ENCODE results near the gene MYO18B. TPM values are rescaled to one million over a fixed set of nuclear protein-coding genes. Genes with fewer than 3 reads are reported as not detected.

Gene MYO18B
- polyA plus RNA-seq, 3 donors = not detected

DNA sequence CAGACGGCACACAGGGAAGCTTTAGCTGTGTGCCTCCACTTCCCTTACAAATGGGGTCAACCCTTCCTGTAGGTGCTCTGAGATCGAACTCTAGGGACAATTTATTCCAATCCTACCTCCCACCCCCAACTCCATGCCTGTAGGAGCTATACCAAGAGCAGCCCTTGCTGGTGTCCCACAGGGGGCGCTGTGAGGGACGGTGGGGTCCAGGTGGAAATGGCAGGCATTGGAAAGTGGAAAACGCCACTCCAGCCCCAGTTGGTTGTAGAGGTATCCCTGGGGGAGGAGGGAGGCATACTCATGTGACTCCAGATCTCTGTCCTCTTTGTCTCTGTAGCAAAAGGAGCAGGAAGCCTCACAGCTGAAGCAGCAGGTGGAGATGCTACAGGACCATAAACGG is 161.3 kb downstream of the MYO18B start:
- no peaks in the 10 kb centered on the region for H3K4me1 ChIP-seq (ENCODE audit: control insufficient read depth in 1 of 2, insufficient read depth in 2 of 2, low read length in 2 of 2)
- no peaks in the 10 kb centered on the region for H3K36me3 ChIP-seq (replicated peaks in 1 of 2; ENCODE audit: control insufficient read depth in 1 of 2, insufficient read depth in 2 of 2, low read length in 2 of 2)
- no peaks in the 10 kb centered on the region for H3K79me2 ChIP-seq (ENCODE audit: insufficient read depth, low read length)
- H3K27me3 ChIP-seq (ENCODE audit: control insufficient read depth in 2 of 2, insufficient read depth in 2 of 2, low read length in 2 of 2) = no peaks in the 10 kb centered on the region
- H3K4me3 ChIP-seq (replicated peaks in 1 of 3; ENCODE audit: low read depth in 2 of 3, low read length in 3 of 3) = no peak overlapping the region
- Mint-ChIP-seq H3K4me3 (no peak overlapping the region), H3K27me3 (ENCODE audit: low read depth in 3 of 3) (peaks cover 2 to 14% (median 6%) of the 10 kb centered on the region in 3 donors), H3K36me3 (no peaks in the 10 kb centered on the region), H3K4me1 (no peaks in the 10 kb centered on the region), H3K27ac (peak overlapping the region in 1 of 7 donors; percentile 81), H3K9me3 (peaks cover 0 to 12% (median 4%) of the 10 kb centered on the region in 7 donors)
- H2AFZ ChIP-seq (ENCODE audit: insufficient read depth, low read depth, low read length, poor library complexity, severe bottlenecking) = no peak overlapping the region
- H3K9ac ChIP-seq (ENCODE audit: insufficient read depth, low read length, poor library complexity, severe bottlenecking) = no peak overlapping the region
- intact Hi-C loops (cut with micrococcal nuclease) = no loop called here
- H4K20me1 ChIP-seq (ENCODE audit: insufficient read depth, low read length) = no peaks in the 10 kb centered on the region
- TF ChIP-seq, protein P1, sequence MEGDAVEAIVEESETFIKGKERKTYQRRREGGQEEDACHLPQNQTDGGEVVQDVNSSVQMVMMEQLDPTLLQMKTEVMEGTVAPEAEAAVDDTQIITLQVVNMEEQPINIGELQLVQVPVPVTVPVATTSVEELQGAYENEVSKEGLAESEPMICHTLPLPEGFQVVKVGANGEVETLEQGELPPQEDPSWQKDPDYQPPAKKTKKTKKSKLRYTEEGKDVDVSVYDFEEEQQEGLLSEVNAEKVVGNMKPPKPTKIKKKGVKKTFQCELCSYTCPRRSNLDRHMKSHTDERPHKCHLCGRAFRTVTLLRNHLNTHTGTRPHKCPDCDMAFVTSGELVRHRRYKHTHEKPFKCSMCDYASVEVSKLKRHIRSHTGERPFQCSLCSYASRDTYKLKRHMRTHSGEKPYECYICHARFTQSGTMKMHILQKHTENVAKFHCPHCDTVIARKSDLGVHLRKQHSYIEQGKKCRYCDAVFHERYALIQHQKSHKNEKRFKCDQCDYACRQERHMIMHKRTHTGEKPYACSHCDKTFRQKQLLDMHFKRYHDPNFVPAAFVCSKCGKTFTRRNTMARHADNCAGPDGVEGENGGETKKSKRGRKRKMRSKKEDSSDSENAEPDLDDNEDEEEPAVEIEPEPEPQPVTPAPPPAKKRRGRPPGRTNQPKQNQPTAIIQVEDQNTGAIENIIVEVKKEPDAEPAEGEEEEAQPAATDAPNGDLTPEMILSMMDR (IDR thresholded peaks at IDR 0.05) = peak; percentile 30
- peaks cover 0 to 4% of the 10 kb centered on the region in 2 donors for H3K9me3 ChIP-seq (replicated peaks in 1 of 2; ENCODE audit: control insufficient read depth in 1 of 2, insufficient read depth in 1 of 2, low read length in 2 of 2)
- no peak overlapping the region for H3K4me2 ChIP-seq (replicated peaks; ENCODE audit: extremely low read depth, low read length, poor library complexity, severe bottlenecking)
- no peak overlapping the region for H3K27ac ChIP-seq (ENCODE audit: low read depth in 1 of 2, low read length in 2 of 2)
- WGBS (ENCODE audit: insufficient coverage) = 55% methylated on average over 6 of the region's 6 CpGs
- no peak for DNase-seq

DNA sequence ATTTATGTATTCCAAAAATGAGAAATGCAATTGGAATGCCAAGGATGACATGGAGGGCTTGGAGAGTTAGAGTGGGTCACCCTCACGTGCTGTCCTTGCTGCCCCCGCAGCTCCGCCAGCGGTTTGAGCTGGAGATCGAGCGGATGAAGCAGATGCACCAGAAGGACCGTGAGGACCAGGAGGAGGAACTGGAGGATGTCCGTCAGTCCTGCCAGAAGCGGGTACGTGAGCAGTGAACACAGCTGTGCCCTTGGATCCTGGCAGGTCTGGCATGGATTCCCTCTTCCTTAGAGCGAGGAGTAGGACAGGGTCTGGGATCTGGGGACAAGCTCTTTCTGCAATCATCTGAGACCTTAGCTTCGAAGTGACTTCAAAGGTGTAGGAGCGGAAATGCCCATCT is 166.2 kb downstream of the MYO18B start:
- no peak overlapping the region for H3K4me2 ChIP-seq (replicated peaks; ENCODE audit: extremely low read depth, low read length, poor library complexity, severe bottlenecking)
- TF ChIP-seq, protein P1 (IDR thresholded peaks at IDR 0.05) = no peak
- H3K27me3 ChIP-seq (ENCODE audit: control insufficient read depth in 2 of 2, insufficient read depth in 2 of 2, low read length in 2 of 2) = no peaks in the 10 kb centered on the region
- no peak overlapping the region for H3K4me3 ChIP-seq (replicated peaks in 1 of 3; ENCODE audit: low read depth in 2 of 3, low read length in 3 of 3)
- no peaks in the 10 kb centered on the region for H4K20me1 ChIP-seq (ENCODE audit: insufficient read depth, low read length)
- Mint-ChIP-seq H3K27ac (no peak overlapping the region), H3K36me3 (no peaks in the 10 kb centered on the region), H3K9me3 (peaks cover 0 to 13% (median 4%) of the 10 kb centered on the region in 7 donors), H3K4me1 (no peaks in the 10 kb centered on the region), H3K27me3 (ENCODE audit: low read depth in 3 of 3) (peaks cover 0 to 24% (median 5%) of the 10 kb centered on the region in 3 donors), H3K4me3 (no peak overlapping the region)
- DNase-seq = no peak
- intact Hi-C loops (cut with micrococcal nuclease) = no loop called here
- peaks cover 0 to 4% of the 10 kb centered on the region in 2 donors for H3K9me3 ChIP-seq (replicated peaks in 1 of 2; ENCODE audit: control insufficient read depth in 1 of 2, insufficient read depth in 1 of 2, low read length in 2 of 2)
- no peaks in the 10 kb centered on the region for H3K79me2 ChIP-seq (ENCODE audit: insufficient read depth, low read length)
- no peaks in the 10 kb centered on the region for H3K4me1 ChIP-seq (ENCODE audit: control insufficient read depth in 1 of 2, insufficient read depth in 2 of 2, low read length in 2 of 2)
- H2AFZ ChIP-seq (ENCODE audit: insufficient read depth, low read depth, low read length, poor library complexity, severe bottlenecking) = no peak overlapping the region
- H3K9ac ChIP-seq (ENCODE audit: insufficient read depth, low read length, poor library complexity, severe bottlenecking) = no peak overlapping the region
- no peak overlapping the region for H3K27ac ChIP-seq (ENCODE audit: low read depth in 1 of 2, low read length in 2 of 2)
- no peaks in the 10 kb centered on the region for H3K36me3 ChIP-seq (replicated peaks in 1 of 2; ENCODE audit: control insufficient read depth in 1 of 2, insufficient read depth in 2 of 2, low read length in 2 of 2)
- 94% methylated on average over 12 of the region's 13 CpGs for WGBS (ENCODE audit: insufficient coverage)
